ENCODE results near the gene SERPINB6. TPM values are rescaled to one million over a fixed set of nuclear protein-coding genes. Genes with fewer than 3 reads are reported as not detected.

SERPINB6 gene
- total RNA-seq, 1 experiment from 2014 or later: 39.0 TPM

DNA sequence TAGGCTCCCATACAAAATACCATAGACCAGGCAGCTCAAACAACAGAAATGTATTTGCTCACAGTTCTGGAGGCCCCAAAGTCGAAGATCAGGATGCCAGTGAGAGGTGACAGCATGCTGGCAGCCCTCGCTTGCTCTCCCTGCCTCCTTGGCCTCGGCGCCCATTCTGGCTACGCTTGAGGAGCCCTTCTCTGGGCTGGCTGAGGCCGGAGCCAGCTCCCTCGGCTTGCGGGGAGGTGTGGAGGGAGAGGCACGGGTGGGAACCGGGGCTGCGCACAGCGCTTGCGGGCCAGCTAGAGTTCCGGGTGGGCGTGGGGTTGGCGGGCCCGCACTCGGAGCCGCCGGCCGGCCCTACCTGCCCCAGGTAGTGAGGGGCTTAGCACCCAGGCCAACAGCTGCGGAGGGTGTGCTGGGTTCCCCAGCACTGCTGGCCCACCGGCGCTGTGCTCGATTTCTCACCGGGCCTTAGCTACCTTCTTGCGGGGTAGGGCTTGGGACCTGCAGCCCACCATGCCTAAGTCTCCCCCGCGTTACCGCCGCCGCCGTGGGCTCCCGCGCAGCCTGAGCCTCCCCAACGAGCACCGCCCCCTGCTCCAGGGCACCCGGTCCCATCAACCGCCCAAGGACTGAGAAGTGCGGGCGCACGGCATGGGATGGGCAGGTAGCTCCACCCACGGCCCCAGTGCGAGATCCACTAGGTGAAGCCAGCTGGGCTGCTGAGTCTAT lies 35.6 kb downstream of the SERPINB6 start:
- H3K56ac ChIP-seq (ENCODE audit: insufficient read length, low read depth, low read length): no peak overlapping the region
- H3K79me2 ChIP-seq (ENCODE audit: insufficient read depth, low read length): no peaks in the 10 kb centered on the region
- H3K27me3 Mint-ChIP-seq (ENCODE audit: low read depth): no peaks in the 10 kb centered on the region; the same call in 1 of the 2 replicates
- TF ChIP-seq, protein P1, sequence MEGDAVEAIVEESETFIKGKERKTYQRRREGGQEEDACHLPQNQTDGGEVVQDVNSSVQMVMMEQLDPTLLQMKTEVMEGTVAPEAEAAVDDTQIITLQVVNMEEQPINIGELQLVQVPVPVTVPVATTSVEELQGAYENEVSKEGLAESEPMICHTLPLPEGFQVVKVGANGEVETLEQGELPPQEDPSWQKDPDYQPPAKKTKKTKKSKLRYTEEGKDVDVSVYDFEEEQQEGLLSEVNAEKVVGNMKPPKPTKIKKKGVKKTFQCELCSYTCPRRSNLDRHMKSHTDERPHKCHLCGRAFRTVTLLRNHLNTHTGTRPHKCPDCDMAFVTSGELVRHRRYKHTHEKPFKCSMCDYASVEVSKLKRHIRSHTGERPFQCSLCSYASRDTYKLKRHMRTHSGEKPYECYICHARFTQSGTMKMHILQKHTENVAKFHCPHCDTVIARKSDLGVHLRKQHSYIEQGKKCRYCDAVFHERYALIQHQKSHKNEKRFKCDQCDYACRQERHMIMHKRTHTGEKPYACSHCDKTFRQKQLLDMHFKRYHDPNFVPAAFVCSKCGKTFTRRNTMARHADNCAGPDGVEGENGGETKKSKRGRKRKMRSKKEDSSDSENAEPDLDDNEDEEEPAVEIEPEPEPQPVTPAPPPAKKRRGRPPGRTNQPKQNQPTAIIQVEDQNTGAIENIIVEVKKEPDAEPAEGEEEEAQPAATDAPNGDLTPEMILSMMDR (conservative IDR thresholded peaks at IDR 0.05): no peak
- H3K4me3 Mint-ChIP-seq: no peak overlapping the region
- no CpG with 5 or more reads among the region's 44 CpGs for WGBS (ENCODE audit: extremely low coverage, insufficient read length, low lambda C conversion rate)
- no peak overlapping the region for H4K5ac ChIP-seq (ENCODE audit: insufficient read length, low read depth, low read length)
- H3K23me2 ChIP-seq (ENCODE audit: insufficient read length, low read depth, low read length, poor library complexity, severe bottlenecking): no peaks in the 10 kb centered on the region
- peaks cover 18 to 21% of the 10 kb centered on the region in 2 experiments for H3K4me1 Mint-ChIP-seq
- H2BK15ac ChIP-seq (ENCODE audit: low read depth, low read length): no peak overlapping the region
- H3K14ac ChIP-seq (ENCODE audit: insufficient read depth, low read length): no peak overlapping the region; the same call in 1 of the 2 replicates
- H2BK20ac ChIP-seq (ENCODE audit: low read depth, low read length, poor library complexity, severe bottlenecking): no peak overlapping the region
- H3K4me2 ChIP-seq (ENCODE audit: insufficient read depth, insufficient read length, low read length): no peak overlapping the region
- H2BK120ac ChIP-seq (ENCODE audit: low read depth, low read length, poor library complexity, severe bottlenecking): no peak overlapping the region
- peak; percentile 60 for DNase-seq
- peaks cover 5 to 9% (median 7%) of the 10 kb centered on the region in 3 experiments; a peak in 4 of 7 replicates for H3K36me3 Mint-ChIP-seq (ENCODE audit: insufficient read depth in 1 of 3, low read depth in 3 of 3)
- H4K8ac ChIP-seq (replicated peaks; ENCODE audit: insufficient read length, low read depth, low read length): no peak overlapping the region
- peaks cover 10% of the 10 kb centered on the region for H3K4me1 ChIP-seq (ENCODE audit: insufficient read depth, low read length)
- no peak overlapping the region for H3K18ac ChIP-seq (ENCODE audit: insufficient read length, low read depth, low read length)
- no peak overlapping the region for H3K9ac ChIP-seq (ENCODE audit: extremely low read depth, insufficient read length, low read length)
- no peaks in the 10 kb centered on the region for H3K9me3 ChIP-seq (ENCODE audit: control insufficient read depth, low read depth, low read length)
- H3T11ph ChIP-seq (ENCODE audit: low read length): no peak overlapping the region
- no peak overlapping the region for H2BK5ac ChIP-seq (ENCODE audit: insufficient read length, low read length)
- no peaks in the 10 kb centered on the region for H3K27me3 ChIP-seq (ENCODE audit: insufficient read depth, low read length)
- no peak overlapping the region for H2AFZ ChIP-seq (ENCODE audit: low read length)
- H3K23ac ChIP-seq (ENCODE audit: insufficient read length, low read depth, low read length): no peak overlapping the region
- no peak overlapping the region for H2BK12ac ChIP-seq (ENCODE audit: insufficient read length, low read depth, low read length)
- peaks cover 11% of the 10 kb centered on the region in 2 experiments; a peak in 3 of 5 replicates for H3K9me3 Mint-ChIP-seq
- no peak overlapping the region for H3K4ac ChIP-seq (ENCODE audit: low read depth, low read length)
- H3K27ac ChIP-seq (ENCODE audit: insufficient read length, low read depth, low read length): no peak overlapping the region
- H3K27ac Mint-ChIP-seq: no peak overlapping the region
- H2AK5ac ChIP-seq (ENCODE audit: insufficient read length, low read length): no peak overlapping the region
- no peaks in the 10 kb centered on the region for H4K20me1 ChIP-seq (ENCODE audit: control insufficient read depth, insufficient read depth, insufficient read length)
- no peak overlapping the region for H4K91ac ChIP-seq (ENCODE audit: insufficient read length, low read depth, low read length)
- no peaks in the 10 kb centered on the region for H3K79me1 ChIP-seq (ENCODE audit: insufficient read depth, low read depth, low read length, poor library complexity, severe bottlenecking)

Measured in H9 (cell line).